ENCODE measurements around the gene SMG6.

GRCh38 chr17:2068519-2069051, 235.0 kb downstream of the SMG6 start:
- no peak for TF ChIP-seq CTCF (IDR thresholded peaks at IDR 0.05; ENCODE audit: low read depth, low read length)
- TF ChIP-seq EZH2phosphoT487 (IDR thresholded peaks at IDR 0.05; ENCODE audit: low read depth): no peak
